Measurements from ENCODE around the gene ANKS1B. TPM values are rescaled to one million over a fixed set of nuclear protein-coding genes. Genes with fewer than 3 reads are reported as not detected.

The ANKS1B gene
- total RNA-seq, 1 experiment from 2014 or later, result 5.8 TPM

GRCh38 chr12:99915251-99916082, 69.3 kb downstream of the ANKS1B start:
- TF ChIP-seq ATF6 (CRISPR knock-in tag; IDR thresholded peaks at IDR 0.05) (no peak), MLX (CRISPR knock-in tag; IDR thresholded peaks at IDR 0.05) (no peak), SP1 (CRISPR knock-in tag; conservative IDR thresholded peaks at IDR 0.05) (no peak), ETV6 (CRISPR knock-in tag; IDR thresholded peaks at IDR 0.05) (no peak), IRF1 (CRISPR knock-in tag; IDR thresholded peaks at IDR 0.05) (no peak), OVOL2 (CRISPR knock-in tag; IDR thresholded peaks at IDR 0.05; ENCODE audit: borderline replicate concordance) (no peak), ATF3 (CRISPR knock-in tag; conservative IDR thresholded peaks at IDR 0.05) (no peak)
- ATAC-seq (no peak), DNase-seq (ENCODE audit: low spot score) (no peak)
- Mint-ChIP-seq H3K27ac (no peak overlapping the region), H3K9me3 (no peaks in the 10 kb centered on the region), H3K36me3 (no peaks in the 10 kb centered on the region), H3K4me1 (no peaks in the 10 kb centered on the region), H3K4me3 (no peak overlapping the region), H3K27me3 (ENCODE audit: low read depth) (no peaks in the 10 kb centered on the region)
- POLR2A ChIA-PET, result no interaction called here
- CTCF ChIA-PET, result no interaction called here

GRCh38 chr12:99914206-99914605, 70.5 kb downstream of the ANKS1B start:
- H3K27ac Mint-ChIP-seq, result no peak overlapping the region
- no peaks in the 10 kb centered on the region for H3K4me1 Mint-ChIP-seq
- no peaks in the 10 kb centered on the region for H3K9me3 Mint-ChIP-seq
- no peaks in the 10 kb centered on the region for H3K36me3 Mint-ChIP-seq
- H3K4me3 Mint-ChIP-seq, result no peak overlapping the region
- DNase-seq (ENCODE audit: low spot score) (no peak), ATAC-seq (no peak)
- no peaks in the 10 kb centered on the region for H3K27me3 Mint-ChIP-seq (ENCODE audit: low read depth)
- ChIA-PET POLR2A (no interaction called here), CTCF (no interaction called here)
- TF ChIP-seq ZNF232 (CRISPR knock-in tag; IDR thresholded peaks at IDR 0.05), result no peak
- TF ChIP-seq ESRRA (CRISPR knock-in tag; IDR thresholded peaks at IDR 0.05; ENCODE audit: borderline replicate concordance), result no peak
- no peak for TF ChIP-seq ZSCAN18 (CRISPR knock-in tag; IDR thresholded peaks at IDR 0.05)
- TF ChIP-seq ZNF396 (CRISPR knock-in tag; IDR thresholded peaks at IDR 0.05; ENCODE audit: borderline replicate concordance), result no peak
- no peak for TF ChIP-seq AFF4 (CRISPR knock-in tag; IDR thresholded peaks at IDR 0.05; ENCODE audit: borderline replicate concordance)
- no peak for TF ChIP-seq ATF3 (CRISPR knock-in tag; conservative IDR thresholded peaks at IDR 0.05)
- no peak for TF ChIP-seq ZNF263 (CRISPR knock-in tag; IDR thresholded peaks at IDR 0.05; ENCODE audit: low read depth)
- TF ChIP-seq ZNF317 (CRISPR knock-in tag; IDR thresholded peaks at IDR 0.05; ENCODE audit: borderline replicate concordance, low read depth), result no peak
- no peak for TF ChIP-seq TP53 (CRISPR knock-in tag; IDR thresholded peaks at IDR 0.05)
- TF ChIP-seq ARID4B (CRISPR knock-in tag; IDR thresholded peaks at IDR 0.05; ENCODE audit: borderline replicate concordance), result no peak
- TF ChIP-seq TEAD4 (CRISPR knock-in tag; IDR thresholded peaks at IDR 0.05), result no peak
- no peak for TF ChIP-seq ZNF219 (CRISPR knock-in tag; IDR thresholded peaks at IDR 0.05; ENCODE audit: borderline replicate concordance)
- TF ChIP-seq CBFB (CRISPR knock-in tag; IDR thresholded peaks at IDR 0.05; ENCODE audit: low read depth), result no peak
- no peak for TF ChIP-seq RELA (CRISPR knock-in tag; IDR thresholded peaks at IDR 0.05; ENCODE audit: borderline replicate concordance)
